ENCODE data around the gene NKX2-3. TPM values are rescaled to one million over a fixed set of nuclear protein-coding genes. Genes with fewer than 3 reads are reported as not detected.

NKX2-3 gene
- total and polyA plus RNA-seq, 8 donors = 0.45 to 5.8 (median 1.1) TPM; not detected in 1

GRCh38 chr10:99551616-99552015 is 18.9 kb downstream of the NKX2-3 start:
- Histone ChIP-seq H3K9me3 (no peaks in the 10 kb centered on the region), H3K27ac (no peak overlapping the region), H3K36me3 (no peaks in the 10 kb centered on the region), H3K27me3 (peaks cover 3 to 98% (median 17%) of the 10 kb centered on the region in 3 donors), H3K4me1 (no peaks in the 10 kb centered on the region), H3K4me3 (no peak overlapping the region)
- no peak for DNase-seq
- intact Hi-C loops (cut with DNase I; ENCODE audit: low total_unique reads) = no loop called here
- no peak for TF ChIP-seq POLR2A (IDR thresholded peaks at IDR 0.05)
- 12 to 33% (median 24%) methylated on average over 3 of the region's 3 CpGs for WGBS, 5 donors

- H3K4me1 ChIP-seq = no peaks in the 10 kb centered on the region
- H3K27ac ChIP-seq = no peak overlapping the region
- WGBS, 5 donors = 54 to 71% (median 63%) methylated on average over 11 of the region's 11 CpGs
- no peak overlapping the region for H3K4me3 ChIP-seq
- H3K27me3 ChIP-seq = peaks cover 3 to 93% (median 3%) of the 10 kb centered on the region in 3 donors
- no peak for DNase-seq
- intact Hi-C loops (cut with DNase I; ENCODE audit: low total_unique reads) = no loop called here
- no peaks in the 10 kb centered on the region for H3K36me3 ChIP-seq
- no peaks in the 10 kb centered on the region for H3K9me3 ChIP-seq
- TF ChIP-seq EP300 (IDR thresholded peaks at IDR 0.05) = no peak
- TF ChIP-seq POLR2AphosphoS5 (IDR thresholded peaks at IDR 0.05) = no peak
- no peak for TF ChIP-seq CTCF (IDR thresholded peaks at IDR 0.05)
- TF ChIP-seq POLR2A (IDR thresholded peaks at IDR 0.05) = no peak
Measured at GRCh38 chr10:99555371-99555770, 22.6 kb downstream of the NKX2-3 start.

- Histone ChIP-seq H3K4me3 (no peak overlapping the region), H3K27ac (no peak overlapping the region), H3K27me3 (peaks cover 3 to 88% (median 3%) of the 10 kb centered on the region in 3 donors), H3K36me3 (no peaks in the 10 kb centered on the region), H3K4me1 (no peaks in the 10 kb centered on the region), H3K9me3 (no peaks in the 10 kb centered on the region)
- intact Hi-C loops (cut with DNase I; ENCODE audit: low total_unique reads) = no loop called here
- DNase-seq = no peak
- TF ChIP-seq CTCF (IDR thresholded peaks at IDR 0.05) (no peak), POLR2AphosphoS5 (IDR thresholded peaks at IDR 0.05) (no peak), EP300 (IDR thresholded peaks at IDR 0.05) (no peak), POLR2A (IDR thresholded peaks at IDR 0.05) (no peak)
- 43 to 60% (median 60%) methylated on average over 6 of the region's 6 CpGs for WGBS, 5 donors
Measured at GRCh38 chr10:99555825-99556523, 23.2 kb downstream of the NKX2-3 start.

GRCh38 chr10:99557044-99557443 is 24.3 kb downstream of the NKX2-3 start:
- no peak for DNase-seq
- Histone ChIP-seq H3K27ac (no peak overlapping the region), H3K4me3 (no peak overlapping the region), H3K9me3 (no peaks in the 10 kb centered on the region), H3K36me3 (no peaks in the 10 kb centered on the region), H3K4me1 (no peaks in the 10 kb centered on the region), H3K27me3 (peaks cover 3 to 81% (median 3%) of the 10 kb centered on the region in 3 donors)
- TF ChIP-seq CTCF (IDR thresholded peaks at IDR 0.05) (no peak), POLR2A (IDR thresholded peaks at IDR 0.05) (no peak), POLR2AphosphoS5 (IDR thresholded peaks at IDR 0.05) (no peak)
- WGBS, 5 donors = 81 to 89% (median 86%) methylated on average over 5 of the region's 5 CpGs
- intact Hi-C loops (cut with DNase I; ENCODE audit: low total_unique reads) = no loop called here

- Histone ChIP-seq H3K4me1 (no peaks in the 10 kb centered on the region), H3K4me3 (no peak overlapping the region), H3K27ac (no peak overlapping the region), H3K27me3 (peaks cover 0 to 79% (median 0%) of the 10 kb centered on the region in 3 donors), H3K36me3 (no peaks in the 10 kb centered on the region), H3K9me3 (no peaks in the 10 kb centered on the region)
- intact Hi-C loops (cut with DNase I; ENCODE audit: low total_unique reads) = no loop called here
- 72 to 85% (median 78%) methylated on average over 4 of the region's 4 CpGs for WGBS, 5 donors
- no peak for TF ChIP-seq CTCF (IDR thresholded peaks at IDR 0.05)
- TF ChIP-seq EP300 (IDR thresholded peaks at IDR 0.05) = no peak
- TF ChIP-seq POLR2A (IDR thresholded peaks at IDR 0.05) = no peak
- TF ChIP-seq POLR2AphosphoS5 (IDR thresholded peaks at IDR 0.05) = no peak
- no peak for DNase-seq
Measured at GRCh38 chr10:99558708-99559107, 26.0 kb downstream of the NKX2-3 start.

Data from stomach (tissue), 9 donors.